ENCODE measurements around the gene C11orf58. TPM values are rescaled to one million over a fixed set of nuclear protein-coding genes. Genes with fewer than 3 reads are reported as not detected.
A peak's percentile ranks its signal among the peaks of the same experiment; 100 is the strongest.

C11orf58 gene
- total and polyA plus RNA-seq, 8 donors, result 39.3 to 73.6 (median 53.5) TPM

DNA sequence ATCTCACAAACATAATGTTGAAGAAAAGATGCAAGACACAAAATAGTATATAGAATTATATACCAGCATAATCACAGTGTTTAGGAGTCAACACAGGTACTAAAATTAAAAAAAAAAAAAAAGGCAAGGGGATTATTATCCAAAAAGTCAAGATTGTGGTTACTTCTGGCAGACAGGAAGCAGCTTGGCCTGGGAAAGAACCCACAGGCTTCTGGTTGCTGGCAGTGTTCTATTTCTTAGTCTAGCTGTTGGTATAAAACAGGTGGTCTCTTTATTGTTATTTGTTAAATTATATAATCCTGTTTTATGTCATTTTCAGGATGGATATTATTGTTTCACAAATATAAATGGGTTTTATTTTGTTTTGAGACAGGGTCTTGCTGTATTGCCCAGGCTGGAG is 54.0 kb downstream of the C11orf58 start:
- Histone ChIP-seq H3K4me3 (no peak overlapping the region), H3K27me3 (no peaks in the 10 kb centered on the region), H3K27ac (no peak overlapping the region), H3K36me3 (peaks cover 0 to 24% (median 2%) of the 10 kb centered on the region in 3 donors), H3K4me1 (peaks cover 0 to 5% (median 0%) of the 10 kb centered on the region in 3 donors), H3K9me3 (no peaks in the 10 kb centered on the region)
- DNase-seq (no peak), ATAC-seq (no peak), FAIRE-seq (no peak)
- TF ChIP-seq, protein P1, sequence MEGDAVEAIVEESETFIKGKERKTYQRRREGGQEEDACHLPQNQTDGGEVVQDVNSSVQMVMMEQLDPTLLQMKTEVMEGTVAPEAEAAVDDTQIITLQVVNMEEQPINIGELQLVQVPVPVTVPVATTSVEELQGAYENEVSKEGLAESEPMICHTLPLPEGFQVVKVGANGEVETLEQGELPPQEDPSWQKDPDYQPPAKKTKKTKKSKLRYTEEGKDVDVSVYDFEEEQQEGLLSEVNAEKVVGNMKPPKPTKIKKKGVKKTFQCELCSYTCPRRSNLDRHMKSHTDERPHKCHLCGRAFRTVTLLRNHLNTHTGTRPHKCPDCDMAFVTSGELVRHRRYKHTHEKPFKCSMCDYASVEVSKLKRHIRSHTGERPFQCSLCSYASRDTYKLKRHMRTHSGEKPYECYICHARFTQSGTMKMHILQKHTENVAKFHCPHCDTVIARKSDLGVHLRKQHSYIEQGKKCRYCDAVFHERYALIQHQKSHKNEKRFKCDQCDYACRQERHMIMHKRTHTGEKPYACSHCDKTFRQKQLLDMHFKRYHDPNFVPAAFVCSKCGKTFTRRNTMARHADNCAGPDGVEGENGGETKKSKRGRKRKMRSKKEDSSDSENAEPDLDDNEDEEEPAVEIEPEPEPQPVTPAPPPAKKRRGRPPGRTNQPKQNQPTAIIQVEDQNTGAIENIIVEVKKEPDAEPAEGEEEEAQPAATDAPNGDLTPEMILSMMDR (IDR thresholded peaks at IDR 0.05), result no peak
- intact Hi-C loops (cut with DNase I), result no loop called here

DNA sequence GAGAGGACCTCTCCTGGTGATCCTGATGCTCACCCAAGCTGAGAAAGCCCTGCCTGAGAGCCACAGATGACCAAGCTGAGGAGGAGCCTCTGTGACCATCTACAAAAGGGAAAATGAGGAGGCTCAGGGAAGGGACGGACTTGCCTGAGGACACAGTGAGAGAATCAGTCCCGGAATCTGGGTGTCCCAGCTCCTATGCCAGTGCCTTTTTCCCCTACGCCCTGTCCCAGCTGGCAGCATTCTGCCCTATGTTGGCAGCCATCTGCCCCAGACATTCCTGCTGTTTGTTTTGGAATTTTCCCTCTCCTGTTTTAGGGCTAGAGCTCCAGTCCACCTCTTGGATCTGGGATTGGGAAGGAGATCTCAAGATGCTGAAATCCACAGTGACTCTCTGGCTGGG is 54.6 kb downstream of the C11orf58 start:
- no peak overlapping the region for H3K27ac ChIP-seq
- TF ChIP-seq, protein P1 (IDR thresholded peaks at IDR 0.05), result no peak
- H3K27me3 ChIP-seq, result no peaks in the 10 kb centered on the region
- FAIRE-seq (no peak), ATAC-seq (no peak), DNase-seq (no peak)
- H3K9me3 ChIP-seq, result no peaks in the 10 kb centered on the region
- intact Hi-C loops (cut with DNase I), result no loop called here
- peaks cover 0 to under 1% (median 0%) of the 10 kb centered on the region in 3 donors for H3K4me1 ChIP-seq
- 90 to 100% methylated on average over 3 of the region's 3 CpGs for WGBS, 2 donors
- H3K36me3 ChIP-seq, result peaks cover 0 to 24% (median 2%) of the 10 kb centered on the region in 3 donors
- no peak overlapping the region for H3K4me3 ChIP-seq

- ATAC-seq, result no peak
- WGBS, 2 donors, result 89 to 91% methylated on average over 3 of the region's 3 CpGs
- no peak overlapping the region for H3K27ac ChIP-seq
- intact Hi-C loops (cut with DNase I), result no loop called here
- FAIRE-seq, result no peak
- no peaks in the 10 kb centered on the region for H3K9me3 ChIP-seq
- TF ChIP-seq, protein P1 (IDR thresholded peaks at IDR 0.05), result no peak
- no peak for DNase-seq
- H3K4me1 ChIP-seq, result no peaks in the 10 kb centered on the region
- no peak overlapping the region for H3K4me3 ChIP-seq
- H3K36me3 ChIP-seq, result peaks cover 0 to 24% (median 2%) of the 10 kb centered on the region in 3 donors
- H3K27me3 ChIP-seq, result no peaks in the 10 kb centered on the region
Measured at GRCh38 chr11:16793511-16793910, 55.1 kb downstream of the C11orf58 start.

DNA sequence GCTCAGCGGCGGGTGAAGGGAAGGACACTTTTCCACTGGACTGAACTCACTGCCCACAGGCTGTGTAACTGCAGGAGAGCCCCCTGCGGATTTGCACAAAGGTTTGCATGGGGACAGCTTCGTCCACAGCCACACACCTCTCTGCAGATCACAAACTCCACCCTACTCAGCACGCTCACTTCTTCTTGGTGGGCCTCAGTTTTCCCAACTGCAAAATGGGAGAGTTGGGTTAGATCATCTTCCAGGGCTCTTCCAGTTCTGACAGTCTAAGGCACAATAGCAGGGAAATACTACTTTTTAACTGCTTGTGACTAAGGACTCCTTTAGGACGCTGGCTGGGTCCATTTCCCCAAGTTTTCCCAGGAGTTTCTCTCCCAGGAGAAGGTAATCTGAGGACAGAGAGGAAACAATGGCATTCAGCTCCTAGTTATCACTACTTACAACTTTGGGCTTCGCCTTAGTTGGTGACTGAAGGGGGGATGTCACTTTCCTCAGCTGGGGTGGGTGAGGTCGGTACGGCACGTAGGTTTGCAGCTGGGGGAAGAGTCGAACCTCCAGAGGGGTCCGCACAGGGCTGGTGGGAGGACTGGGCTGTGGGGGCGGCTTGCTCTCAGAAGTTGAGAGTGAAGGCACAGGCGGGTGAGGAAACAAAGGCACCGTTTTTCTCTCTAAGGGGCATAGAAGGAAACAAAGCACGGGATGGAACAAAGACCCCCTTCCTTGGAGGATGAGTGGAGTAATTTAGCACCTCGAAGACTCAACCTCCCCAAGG is 55.8 kb downstream of the C11orf58 start:
- intact Hi-C loops (cut with DNase I), result no loop called here
- FAIRE-seq (no peak), DNase-seq (no peak), ATAC-seq (no peak)
- no peak overlapping the region for H3K27ac ChIP-seq
- H3K9me3 ChIP-seq, result no peaks in the 10 kb centered on the region
- TF ChIP-seq, protein P1 (IDR thresholded peaks at IDR 0.05), result no peak
- no peak overlapping the region for H3K4me3 ChIP-seq
- peaks cover 0 to 24% (median 2%) of the 10 kb centered on the region in 3 donors for H3K36me3 ChIP-seq
- no peaks in the 10 kb centered on the region for H3K4me1 ChIP-seq
- no peaks in the 10 kb centered on the region for H3K27me3 ChIP-seq
- 91 to 95% methylated on average over 17 of the region's 17 CpGs for WGBS, 2 donors

DNA sequence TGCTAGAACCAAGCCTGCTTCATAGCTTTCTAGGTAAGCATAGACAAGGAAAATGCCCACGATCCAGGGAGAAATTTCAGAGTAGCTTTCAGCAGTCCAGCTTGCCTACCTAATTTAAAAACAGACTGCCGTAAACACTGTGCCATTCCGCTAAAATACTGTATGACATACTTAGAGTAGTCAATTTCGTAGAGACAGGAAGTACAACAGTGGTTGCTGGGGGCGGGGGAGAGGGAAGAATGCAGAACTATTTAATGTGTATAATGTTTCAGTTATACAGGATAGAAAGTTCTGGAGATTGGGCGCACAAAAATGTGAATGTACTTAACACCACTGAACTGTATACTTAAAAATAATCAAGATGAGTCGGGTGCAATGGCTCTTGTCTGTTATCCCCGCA is 56.7 kb downstream of the C11orf58 start:
- Histone ChIP-seq H3K4me1 (no peaks in the 10 kb centered on the region), H3K27me3 (no peaks in the 10 kb centered on the region), H3K27ac (peak overlapping the region in 1 of 4 donors; percentile 50), H3K9me3 (no peaks in the 10 kb centered on the region), H3K36me3 (peaks cover 0 to 24% (median 0%) of the 10 kb centered on the region in 3 donors), H3K4me3 (no peak overlapping the region)
- WGBS, 2 donors, result 90 to 94% methylated on average over 8 of the region's 8 CpGs
- TF ChIP-seq, protein P1 (IDR thresholded peaks at IDR 0.05), result no peak
- no peak for DNase-seq
- no peak for FAIRE-seq
- peak in 2 of 4 donors; percentile 26 to 50 for ATAC-seq
- intact Hi-C loops (cut with DNase I), result no loop called here
